Tibial nerve (tissue), 4 donors: ENCODE measurements around the gene ABHD8. TPM values are rescaled to one million over a fixed set of nuclear protein-coding genes. Genes with fewer than 3 reads are reported as not detected.

Source experiments
- DNase-seq, 2 donors: peaks; one replicate each; pipeline ENCODE4 v3.0.0-alpha.2; 2019; ENCODE audit warnings: low spot score in 2 of 2
- H3K27ac ChIP-seq, 4 donors: fragments of 200-600 bp; sonication (generic) in 3 of 4; one replicate each; pipeline ENCODE4 v1.5.1; 2017 to 2019; ENCODE audit warnings: mild to moderate bottlenecking in 1 of 4
- H3K27me3 ChIP-seq, 2 donors: fragments of 200-600 bp; sonication (generic) in 1 of 2; one replicate each; pipeline versions ENCODE4 v1.5.1 to v1.6.0; 2017 to 2019
- H3K36me3 ChIP-seq, 3 donors: fragments of 200-600 bp; sonication (generic); one replicate each; pipeline ENCODE4 v1.5.1; 2018 to 2019
- H3K4me1 ChIP-seq, 4 donors: fragments of 200-600 bp; sonication (generic) in 3 of 4; one replicate each; pipeline ENCODE4 v1.5.1; 2017 to 2019
- H3K4me3 ChIP-seq, 4 donors: fragments of 200-600 bp; sonication (generic) in 3 of 4; one replicate each; pipeline ENCODE4 v1.5.1; 2017 to 2019; ENCODE audit warnings: mild to moderate bottlenecking in 1 of 4, moderate library complexity in 1 of 4
- H3K9me3 ChIP-seq, 4 donors: fragments of 200-600 bp; sonication (generic) in 3 of 4; one replicate each; pipeline ENCODE4 v1.5.1; 2017 to 2019
- EP300 ChIP-seq, 2 donors: sonication (generic); formaldehyde crosslinking; IDR thresholded peaks; one replicate each; pipeline ENCODE4 v1.6.1; 2017; ENCODE audit warnings: antibody characterized with exemption in 2 of 2, mild to moderate bottlenecking in 1 of 2
- POLR2A ChIP-seq, 2 donors: fragments of 450-650 bp; IDR thresholded peaks; one replicate each; pipeline ENCODE4 v1.6.1; 2017; ENCODE audit warnings: antibody characterized with exemption in 2 of 2, mild to moderate bottlenecking in 2 of 2, moderate library complexity in 2 of 2
- WGBS, 2 donors: methylation state at CpG; one replicate each; pipeline ENCODE4 v1.1.5; 2018; 5-methylcytosine and 5-hydroxymethylcytosine counted together
- total RNA-seq, 4 donors: library from RNA; depleted of rRNA; stranded (reverse); fragments of >200 nt; gene quantifications; one replicate each; pipeline ENCODE4 v1.1.0, GENCODE V29; 2016
- TF ChIP-seq, protein P1 (sequence below), 5 experiments: fragments of 200-600 bp in 3 of 5; fragments of 450-650 bp in 2 of 5; sonication (generic) in 3 of 5; IDR thresholded peaks; one replicate each; pipeline ENCODE4 v1.5.1; 2016 to 2019; ENCODE audit warnings: antibody characterized with exemption in 5 of 5, mild to moderate bottlenecking in 3 of 5, moderate library complexity in 2 of 5

The ABHD8 gene
- total RNA-seq, 4 donors from 2014 or later, result 15.7 to 22.9 (median 19.9) TPM

DNA sequence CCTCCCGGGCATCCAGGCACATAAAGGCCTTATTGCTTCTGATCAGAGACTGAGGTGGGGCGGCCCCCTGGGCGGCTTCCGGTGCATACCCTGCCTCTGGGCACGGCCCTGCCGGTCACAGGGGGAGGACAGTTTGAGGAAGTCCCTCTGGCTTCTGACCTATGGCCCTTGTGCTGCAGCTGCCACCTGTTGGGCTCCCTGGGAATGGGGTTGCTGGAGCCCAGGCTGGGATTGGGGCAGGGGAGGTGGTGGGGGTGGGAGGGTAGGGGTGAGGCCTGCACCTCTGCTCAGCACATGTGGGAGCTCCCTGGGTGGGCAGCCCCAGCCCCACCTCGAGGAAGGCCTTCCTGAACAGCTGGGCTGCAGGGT is 20.7 kb upstream of the ABHD8 start:
- Histone ChIP-seq H3K36me3 (peaks cover 0 to 74% (median 12%) of the 10 kb centered on the region in 3 donors), H3K4me3 (peak overlapping the region in 1 of 4 donors; percentile 38), H3K4me1 (peaks cover 0 to 63% (median 21%) of the 10 kb centered on the region in 4 donors), H3K27me3 (no peaks in the 10 kb centered on the region), H3K9me3 (no peaks in the 10 kb centered on the region), H3K27ac (peak overlapping the region; percentile 36 to 84 (median 58))
- 9 to 22% methylated on average over 1 to 6 of the region's 7 CpGs for WGBS, 2 donors
- DNase-seq, result no peak
- TF ChIP-seq, protein P1, sequence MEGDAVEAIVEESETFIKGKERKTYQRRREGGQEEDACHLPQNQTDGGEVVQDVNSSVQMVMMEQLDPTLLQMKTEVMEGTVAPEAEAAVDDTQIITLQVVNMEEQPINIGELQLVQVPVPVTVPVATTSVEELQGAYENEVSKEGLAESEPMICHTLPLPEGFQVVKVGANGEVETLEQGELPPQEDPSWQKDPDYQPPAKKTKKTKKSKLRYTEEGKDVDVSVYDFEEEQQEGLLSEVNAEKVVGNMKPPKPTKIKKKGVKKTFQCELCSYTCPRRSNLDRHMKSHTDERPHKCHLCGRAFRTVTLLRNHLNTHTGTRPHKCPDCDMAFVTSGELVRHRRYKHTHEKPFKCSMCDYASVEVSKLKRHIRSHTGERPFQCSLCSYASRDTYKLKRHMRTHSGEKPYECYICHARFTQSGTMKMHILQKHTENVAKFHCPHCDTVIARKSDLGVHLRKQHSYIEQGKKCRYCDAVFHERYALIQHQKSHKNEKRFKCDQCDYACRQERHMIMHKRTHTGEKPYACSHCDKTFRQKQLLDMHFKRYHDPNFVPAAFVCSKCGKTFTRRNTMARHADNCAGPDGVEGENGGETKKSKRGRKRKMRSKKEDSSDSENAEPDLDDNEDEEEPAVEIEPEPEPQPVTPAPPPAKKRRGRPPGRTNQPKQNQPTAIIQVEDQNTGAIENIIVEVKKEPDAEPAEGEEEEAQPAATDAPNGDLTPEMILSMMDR (IDR thresholded peaks at IDR 0.05), result no peak
- TF ChIP-seq POLR2A (IDR thresholded peaks at IDR 0.05) (no peak), EP300 (IDR thresholded peaks at IDR 0.05) (no peak)

DNA sequence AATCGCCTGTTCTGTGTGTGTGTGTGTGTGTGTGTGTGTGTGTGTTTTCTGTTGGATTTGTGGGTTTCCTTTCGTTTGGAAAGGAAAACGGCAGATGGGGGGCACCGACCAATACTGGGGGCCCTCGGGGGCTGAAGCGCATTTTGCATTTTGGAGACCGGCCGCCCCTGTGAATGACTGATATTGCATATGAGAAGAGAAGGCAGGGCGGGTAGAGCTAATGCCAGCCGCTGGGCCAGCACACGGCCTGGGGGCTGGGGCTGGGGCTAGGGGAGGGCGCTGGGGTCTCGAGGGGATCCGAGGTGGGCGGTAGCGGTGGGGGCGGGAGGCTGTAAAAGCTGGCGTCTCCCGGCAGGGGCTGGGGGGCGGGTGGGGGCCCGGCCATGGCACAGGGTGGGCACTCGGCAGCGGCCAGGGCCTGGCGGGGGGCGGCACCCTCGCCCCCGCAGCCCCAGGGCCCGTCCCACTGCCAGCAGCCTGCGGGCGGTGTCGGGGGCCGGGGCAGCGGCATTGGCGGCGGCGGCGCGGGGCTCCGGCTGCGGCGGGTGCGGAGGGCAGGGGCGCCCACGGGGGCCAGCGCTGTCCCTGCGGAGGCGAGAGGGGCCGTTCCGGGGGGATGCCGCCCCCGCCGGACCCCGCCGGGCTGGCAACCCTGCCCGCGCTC is 20.2 kb upstream of the ABHD8 start:
- Histone ChIP-seq H3K9me3 (no peaks in the 10 kb centered on the region), H3K27ac (peak overlapping the region; percentile 36 to 84 (median 58)), H3K27me3 (no peaks in the 10 kb centered on the region), H3K36me3 (peaks cover 0 to 78% (median 12%) of the 10 kb centered on the region in 3 donors), H3K4me3 (peak overlapping the region in 1 of 4 donors; percentile 38), H3K4me1 (peaks cover 0 to 59% (median 20%) of the 10 kb centered on the region in 4 donors)
- 28 to 38% methylated on average over 20 to 42 of the region's 56 CpGs for WGBS, 2 donors
- no peak for DNase-seq
- no peak for TF ChIP-seq EP300 (IDR thresholded peaks at IDR 0.05)
- no peak for TF ChIP-seq POLR2A (IDR thresholded peaks at IDR 0.05)
- TF ChIP-seq, protein P1 (IDR thresholded peaks at IDR 0.05), result no peak

DNA sequence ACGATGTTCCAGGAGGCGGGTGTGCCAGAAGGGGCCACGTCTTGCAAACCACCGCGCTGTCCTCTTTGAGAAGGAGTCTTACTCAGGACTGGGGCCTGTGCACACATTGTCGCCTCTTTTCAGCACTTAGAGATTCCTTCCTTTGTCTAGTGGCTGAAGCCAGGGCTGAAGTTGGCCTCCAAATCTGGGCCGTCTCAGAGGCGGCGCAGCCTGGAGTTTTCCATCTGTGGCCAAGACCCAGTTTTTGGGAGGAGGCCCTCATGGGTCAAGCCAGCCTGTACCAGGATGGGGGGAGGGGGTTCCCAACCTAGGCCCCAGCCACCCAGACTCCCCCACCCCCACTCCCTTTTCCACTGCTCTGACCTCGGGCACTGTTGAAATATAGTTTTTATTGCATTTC is 19.6 kb upstream of the ABHD8 start:
- H3K9me3 ChIP-seq, result no peaks in the 10 kb centered on the region
- peaks cover 0 to 84% (median 12%) of the 10 kb centered on the region in 3 donors for H3K36me3 ChIP-seq
- no peak for DNase-seq
- H3K4me3 ChIP-seq, result no peak overlapping the region
- peaks cover 0 to 53% (median 18%) of the 10 kb centered on the region in 4 donors for H3K4me1 ChIP-seq
- WGBS, 2 donors, result 43 to 48% methylated on average over 9 to 10 of the region's 10 CpGs
- no peaks in the 10 kb centered on the region for H3K27me3 ChIP-seq
- H3K27ac ChIP-seq, result peak overlapping the region in 2 of 4 donors; percentile 19 to 52
- no peak for TF ChIP-seq EP300 (IDR thresholded peaks at IDR 0.05)
- no peak for TF ChIP-seq POLR2A (IDR thresholded peaks at IDR 0.05)
- TF ChIP-seq, protein P1 (IDR thresholded peaks at IDR 0.05), result no peak

DNA sequence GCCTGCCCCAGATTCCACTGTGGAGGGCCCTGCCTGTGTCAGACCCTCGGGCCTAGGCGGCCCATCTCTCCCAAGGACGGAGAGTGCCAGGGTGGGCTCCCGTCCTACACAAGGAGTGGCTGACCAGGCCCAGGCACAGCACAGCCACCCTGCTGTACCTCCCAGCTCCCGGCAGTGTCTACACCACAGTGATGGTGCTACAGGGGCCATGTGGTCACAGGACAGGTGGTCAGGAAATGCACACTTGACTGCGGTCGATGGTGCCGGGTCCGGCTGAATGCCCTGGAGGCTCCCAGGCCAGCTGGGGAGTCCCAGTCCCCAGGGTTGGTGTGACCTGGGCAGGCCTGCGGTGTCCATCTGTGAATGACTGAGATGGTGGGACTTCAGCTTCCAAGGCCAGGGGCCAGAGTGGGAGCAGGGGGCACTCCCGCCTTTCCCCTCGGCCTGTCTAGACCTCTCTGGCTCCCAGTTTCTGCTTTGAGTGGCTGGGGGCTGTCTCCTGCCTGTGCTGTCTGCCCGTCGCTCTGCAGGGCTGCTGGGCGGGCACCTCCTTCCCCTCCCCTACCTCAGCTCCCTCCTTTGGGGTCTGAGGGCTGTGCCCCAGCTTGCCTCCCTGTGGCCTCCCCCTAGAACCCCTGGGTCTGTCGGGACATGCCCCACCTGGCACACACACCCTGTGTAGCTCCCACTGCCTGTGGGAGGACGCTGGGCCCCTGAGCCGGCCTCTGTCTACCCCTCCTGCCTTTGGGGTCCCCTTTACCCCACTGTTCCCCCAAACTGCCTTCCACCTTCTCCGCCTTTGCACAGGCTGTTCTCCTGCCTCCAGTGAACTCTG is 18.6 kb upstream of the ABHD8 start:
- TF ChIP-seq EP300 (IDR thresholded peaks at IDR 0.05) (no peak), POLR2A (IDR thresholded peaks at IDR 0.05) (no peak)
- TF ChIP-seq, protein P1 (IDR thresholded peaks at IDR 0.05), result no peak
- Histone ChIP-seq H3K4me3 (no peak overlapping the region), H3K36me3 (peaks cover 0 to 84% (median 12%) of the 10 kb centered on the region in 3 donors), H3K9me3 (no peaks in the 10 kb centered on the region), H3K27ac (peak overlapping the region in 2 of 4 donors; percentile 19 to 52), H3K4me1 (peaks cover 0 to 44% (median 18%) of the 10 kb centered on the region in 4 donors), H3K27me3 (no peaks in the 10 kb centered on the region)
- WGBS, 2 donors, result 84% methylated on average over 12 to 17 of the region's 19 CpGs
- no peak for DNase-seq

DNA sequence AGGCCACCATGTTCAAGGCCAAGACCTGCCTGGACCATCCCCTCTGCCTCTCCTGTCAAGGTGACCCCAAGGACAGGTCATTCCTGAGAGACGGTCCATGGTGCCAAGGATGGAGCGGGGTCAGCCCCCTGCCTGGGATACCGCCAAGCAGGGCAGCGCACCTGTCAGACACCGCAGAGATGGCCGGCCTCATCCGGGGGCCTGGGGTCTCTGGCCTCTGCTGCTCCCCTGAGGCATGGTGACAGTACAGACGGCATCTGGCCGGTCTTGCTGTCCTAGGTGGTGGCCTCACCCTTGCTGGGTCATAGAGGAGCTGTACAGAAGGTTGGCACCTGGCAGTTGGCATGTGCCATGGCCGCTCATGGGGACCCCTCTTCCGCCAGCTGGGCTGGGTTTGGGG is 17.2 kb upstream of the ABHD8 start:
- 83 to 90% methylated on average over 2 to 9 of the region's 11 CpGs for WGBS, 2 donors
- H3K4me3 ChIP-seq, result no peak overlapping the region
- no peaks in the 10 kb centered on the region for H3K27me3 ChIP-seq
- H3K27ac ChIP-seq, result no peak overlapping the region
- no peaks in the 10 kb centered on the region for H3K9me3 ChIP-seq
- TF ChIP-seq EP300 (IDR thresholded peaks at IDR 0.05) (no peak), POLR2A (IDR thresholded peaks at IDR 0.05) (no peak)
- TF ChIP-seq, protein P1 (IDR thresholded peaks at IDR 0.05), result no peak
- no peak for DNase-seq
- H3K36me3 ChIP-seq, result peaks cover 0 to 87% (median 18%) of the 10 kb centered on the region in 3 donors
- peaks cover 0 to 29% (median 17%) of the 10 kb centered on the region in 4 donors for H3K4me1 ChIP-seq
